GM12801 (cell line): ENCODE data around the gene CFAP43.

Source experiments
- CTCF ChIP-seq: IDR thresholded peaks from one replicate; pipeline ENCODE4 v1.5.1; 2011; ENCODE audit warnings: control low read depth; ENCODE audit not compliant: insufficient read length; ENCODE audit errors: extremely low read depth

CFAP43 gene

DNA sequence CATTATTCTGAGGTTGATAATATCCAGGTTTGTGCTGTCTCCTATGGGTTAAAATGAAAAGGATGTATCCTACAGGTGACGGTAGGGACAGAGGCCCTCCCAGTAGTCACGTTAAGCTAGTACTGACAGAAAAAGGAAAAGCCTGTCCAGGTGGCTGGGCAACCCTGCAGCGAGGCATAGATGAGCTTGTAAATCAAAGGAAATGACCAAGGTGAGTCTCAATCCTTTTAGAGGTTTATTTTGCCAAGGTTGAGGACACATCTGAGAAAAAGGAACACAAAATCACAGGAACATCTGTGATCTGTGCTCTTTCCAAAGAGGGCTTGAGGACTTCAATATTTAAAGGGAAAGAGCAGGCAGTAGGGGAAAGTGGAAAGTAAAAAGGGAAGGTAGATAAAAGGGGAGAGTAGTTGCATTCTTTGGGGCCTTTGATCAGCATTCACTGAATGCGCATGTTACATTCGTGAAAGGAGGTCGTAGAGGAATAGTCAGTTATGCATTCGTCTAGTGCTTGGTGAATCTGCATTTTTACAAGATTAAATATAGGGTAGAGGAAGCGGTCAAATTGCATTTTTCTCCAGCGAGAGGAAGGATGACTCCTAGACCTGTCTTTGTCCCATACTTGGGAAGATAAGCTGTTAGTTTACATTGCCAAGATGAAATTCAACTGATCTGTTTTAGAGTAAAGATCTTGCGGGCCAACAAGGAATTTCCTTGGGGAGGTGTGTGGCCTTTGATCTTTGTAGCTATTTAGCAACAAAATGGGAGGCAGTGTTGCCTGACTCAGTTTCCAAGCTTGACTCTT is 21.6 kb upstream of the CFAP43 start:
- TF ChIP-seq CTCF: no peak

DNA sequence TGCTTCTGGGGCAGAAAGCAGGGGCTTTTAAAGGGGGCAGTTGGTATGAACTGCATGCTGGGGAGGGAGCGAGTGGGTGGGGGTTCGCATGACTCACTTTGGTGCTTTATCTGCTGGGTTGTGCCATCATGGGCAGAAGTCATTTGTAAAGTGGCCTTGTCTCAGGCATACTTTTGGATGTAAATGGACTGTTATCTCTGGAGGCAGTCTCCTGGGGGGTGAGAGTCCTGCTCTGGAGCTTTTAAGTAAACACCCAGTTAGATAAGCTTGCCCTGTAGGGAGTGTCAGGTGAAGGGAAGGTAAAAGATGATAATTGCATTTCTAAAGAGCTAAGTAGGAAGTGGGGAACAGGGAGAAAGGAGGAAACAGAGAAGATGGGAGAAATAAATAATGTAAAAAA is 20.9 kb upstream of the CFAP43 start:
- no peak for TF ChIP-seq CTCF

DNA sequence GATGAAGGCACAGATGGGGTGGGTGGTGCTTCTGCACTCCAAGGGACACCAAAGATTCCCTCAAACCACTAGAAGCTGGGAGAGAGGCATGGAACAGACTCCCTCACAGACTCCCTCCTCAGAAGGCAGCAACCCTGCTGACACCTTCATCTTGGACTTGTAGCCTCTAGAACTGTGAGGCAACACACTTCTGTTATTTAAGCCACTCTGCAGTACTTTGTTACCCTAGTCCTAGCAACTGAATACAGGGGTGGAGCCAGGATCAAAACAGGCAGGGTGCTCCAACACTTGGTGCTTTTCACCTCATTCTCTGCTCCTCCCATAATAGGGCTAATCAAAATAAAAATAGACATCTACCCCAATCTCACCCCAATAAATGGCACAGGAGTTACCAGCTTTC is 20.2 kb upstream of the CFAP43 start:
- TF ChIP-seq CTCF: no peak

- TF ChIP-seq CTCF: no peak
Measured at GRCh38 chr10:104251443-104251842, 19.3 kb upstream of the CFAP43 start.

GRCh38 chr10:104250371-104250770 is 18.2 kb upstream of the CFAP43 start:
- no peak for TF ChIP-seq CTCF

DNA sequence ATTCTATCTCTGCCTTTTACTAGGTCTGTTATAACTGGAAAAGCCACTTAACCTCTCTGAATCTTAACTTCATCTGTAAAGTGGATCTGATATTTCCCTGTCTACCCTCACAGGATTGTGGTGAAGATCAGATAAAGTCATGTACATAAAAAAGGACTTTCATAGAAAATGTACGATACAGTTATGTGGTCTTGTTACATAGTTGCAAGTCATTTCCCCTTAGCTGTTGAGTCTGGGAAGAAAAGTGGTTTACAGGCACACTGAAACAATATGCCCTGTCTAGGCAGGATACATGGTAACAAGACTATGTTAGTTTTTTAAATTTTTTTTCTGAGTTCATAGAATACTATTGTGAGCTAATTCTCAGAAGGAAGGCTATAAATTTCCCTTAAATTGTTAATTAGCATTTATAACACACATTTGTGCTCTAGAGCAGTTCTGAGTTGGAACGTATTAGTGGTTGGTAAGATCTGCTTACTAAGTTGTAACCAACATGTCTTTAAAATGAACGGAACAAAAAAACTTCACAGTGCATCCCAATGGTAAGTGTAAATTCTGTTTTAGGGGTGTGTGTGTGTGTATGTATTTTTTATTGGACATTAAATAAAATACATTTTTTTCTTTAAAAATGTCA is 15.5 kb upstream of the CFAP43 start:
- no peak for TF ChIP-seq CTCF

GRCh38 chr10:104246976-104247375 is 14.8 kb upstream of the CFAP43 start:
- no peak for TF ChIP-seq CTCF
